Measurements from ENCODE around the gene SPNS2. TPM values are rescaled to one million over a fixed set of nuclear protein-coding genes. Genes with fewer than 3 reads are reported as not detected.

Gene SPNS2
- total and polyA plus RNA-seq, 2 donors (not counting 1 experiment from before 2014, with no cell fraction given): 0.17 TPM; not detected in 1

- Histone ChIP-seq H3K4me2 (ENCODE audit: extremely low read depth, insufficient read depth, low read length) (no peak overlapping the region), H2AFZ (ENCODE audit: low read length) (no peak overlapping the region), H4K20me1 (ENCODE audit: control insufficient read depth, extremely low read depth, insufficient read depth, low read length) (no peaks in the 10 kb centered on the region), H3K79me2 (ENCODE audit: control insufficient read depth, insufficient read depth, low read length) (no peaks in the 10 kb centered on the region), H3K9ac (ENCODE audit: insufficient read depth, low read length) (no peak overlapping the region), H3K4me1 (ENCODE audit: control insufficient read depth, extremely low read depth, insufficient read depth, low read length) (no peaks in the 10 kb centered on the region), H3K4me3 (replicated peaks in 1 of 4; ENCODE audit: control extremely low read depth in 1 of 4, insufficient read depth in 1 of 4, low read depth in 3 of 4, low read length in 4 of 4) (no peak overlapping the region), H3K27me3 (ENCODE audit: control insufficient read depth, insufficient read depth, low read length) (no peaks in the 10 kb centered on the region), H3K36me3 (ENCODE audit: control insufficient read depth, insufficient read depth, low read length) (peaks cover 18% of the 10 kb centered on the region), H3K9me3 (ENCODE audit: control insufficient read depth, insufficient read depth, low read depth, low read length) (no peaks in the 10 kb centered on the region), H3K27ac (ENCODE audit: insufficient read depth, low read length) (no peak overlapping the region)
- no peak for TF ChIP-seq EZH2 (IDR thresholded peaks at IDR 0.05; ENCODE audit: low read length, missing control alignments)
- TF ChIP-seq, protein P1, sequence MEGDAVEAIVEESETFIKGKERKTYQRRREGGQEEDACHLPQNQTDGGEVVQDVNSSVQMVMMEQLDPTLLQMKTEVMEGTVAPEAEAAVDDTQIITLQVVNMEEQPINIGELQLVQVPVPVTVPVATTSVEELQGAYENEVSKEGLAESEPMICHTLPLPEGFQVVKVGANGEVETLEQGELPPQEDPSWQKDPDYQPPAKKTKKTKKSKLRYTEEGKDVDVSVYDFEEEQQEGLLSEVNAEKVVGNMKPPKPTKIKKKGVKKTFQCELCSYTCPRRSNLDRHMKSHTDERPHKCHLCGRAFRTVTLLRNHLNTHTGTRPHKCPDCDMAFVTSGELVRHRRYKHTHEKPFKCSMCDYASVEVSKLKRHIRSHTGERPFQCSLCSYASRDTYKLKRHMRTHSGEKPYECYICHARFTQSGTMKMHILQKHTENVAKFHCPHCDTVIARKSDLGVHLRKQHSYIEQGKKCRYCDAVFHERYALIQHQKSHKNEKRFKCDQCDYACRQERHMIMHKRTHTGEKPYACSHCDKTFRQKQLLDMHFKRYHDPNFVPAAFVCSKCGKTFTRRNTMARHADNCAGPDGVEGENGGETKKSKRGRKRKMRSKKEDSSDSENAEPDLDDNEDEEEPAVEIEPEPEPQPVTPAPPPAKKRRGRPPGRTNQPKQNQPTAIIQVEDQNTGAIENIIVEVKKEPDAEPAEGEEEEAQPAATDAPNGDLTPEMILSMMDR (conservative IDR thresholded peaks at IDR 0.05 in 1 of 2, IDR thresholded peaks at IDR 0.05 in 1 of 2; ENCODE audit: low read depth in 1 of 2, low read length in 2 of 2): no peak
- DNase-seq (ENCODE audit: low read depth in 2 of 2): no peak
Observed at GRCh38 chr17:4537451-4538235, 39.0 kb downstream of the SPNS2 start.

DNA sequence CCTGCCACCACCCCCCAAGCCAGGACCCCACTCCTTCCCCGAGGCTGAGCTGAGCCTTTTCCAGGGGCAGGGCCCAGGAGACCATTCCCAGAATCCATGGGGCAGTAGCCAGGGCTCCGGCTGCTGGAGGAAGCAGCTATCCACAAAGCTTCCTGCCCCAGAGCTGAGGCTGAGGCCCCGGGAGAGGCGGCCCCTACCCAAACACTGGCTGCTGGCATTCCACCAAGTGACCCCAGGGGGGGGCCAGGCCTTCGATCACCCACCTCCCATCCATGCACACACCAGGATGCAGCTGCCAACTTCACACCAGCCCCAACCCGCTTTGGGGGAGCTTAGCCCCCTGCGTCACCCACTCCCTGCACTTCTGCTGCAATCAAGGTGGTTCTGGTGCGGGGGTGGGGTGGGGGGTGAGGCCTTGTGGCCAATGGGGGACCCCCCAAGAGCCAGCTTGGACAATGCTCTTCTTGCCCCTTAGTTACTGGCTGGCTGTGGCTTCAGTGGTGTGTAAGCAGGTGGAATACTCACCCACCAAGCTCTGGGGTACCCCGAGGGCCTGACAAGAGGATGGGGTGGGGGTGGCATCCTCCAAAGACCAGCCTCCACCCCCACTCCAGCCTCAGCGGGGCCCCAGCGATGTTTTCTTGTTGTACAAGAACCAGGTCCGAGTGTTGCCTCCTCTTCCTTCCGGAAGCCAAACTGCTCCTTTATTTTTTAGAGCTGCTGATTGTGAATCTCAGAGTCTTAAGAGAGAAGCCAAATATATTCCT, 39.7 kb downstream of the SPNS2 start:
- H3K27me3 ChIP-seq (ENCODE audit: control insufficient read depth, insufficient read depth, low read length): no peaks in the 10 kb centered on the region
- TF ChIP-seq, protein P1 (conservative IDR thresholded peaks at IDR 0.05 in 1 of 2, IDR thresholded peaks at IDR 0.05 in 1 of 2; ENCODE audit: low read depth in 1 of 2, low read length in 2 of 2): no peak
- TF ChIP-seq EZH2 (IDR thresholded peaks at IDR 0.05; ENCODE audit: low read length, missing control alignments): no peak
- no peak overlapping the region for H2AFZ ChIP-seq (ENCODE audit: low read length)
- no peak for DNase-seq (ENCODE audit: low read depth in 2 of 2)
- H3K36me3 ChIP-seq (ENCODE audit: control insufficient read depth, insufficient read depth, low read length): peaks cover 21% of the 10 kb centered on the region
- no peak overlapping the region for H3K4me3 ChIP-seq (replicated peaks in 1 of 4; ENCODE audit: control extremely low read depth in 1 of 4, insufficient read depth in 1 of 4, low read depth in 3 of 4, low read length in 4 of 4)
- H3K27ac ChIP-seq (ENCODE audit: insufficient read depth, low read length): no peak overlapping the region
- no peaks in the 10 kb centered on the region for H3K79me2 ChIP-seq (ENCODE audit: control insufficient read depth, insufficient read depth, low read length)
- H3K9me3 ChIP-seq (ENCODE audit: control insufficient read depth, insufficient read depth, low read depth, low read length): no peaks in the 10 kb centered on the region
- H3K4me1 ChIP-seq (ENCODE audit: control insufficient read depth, extremely low read depth, insufficient read depth, low read length): no peaks in the 10 kb centered on the region
- no peaks in the 10 kb centered on the region for H4K20me1 ChIP-seq (ENCODE audit: control insufficient read depth, extremely low read depth, insufficient read depth, low read length)
- H3K9ac ChIP-seq (ENCODE audit: insufficient read depth, low read length): no peak overlapping the region
- no peak overlapping the region for H3K4me2 ChIP-seq (ENCODE audit: extremely low read depth, insufficient read depth, low read length)

DNA sequence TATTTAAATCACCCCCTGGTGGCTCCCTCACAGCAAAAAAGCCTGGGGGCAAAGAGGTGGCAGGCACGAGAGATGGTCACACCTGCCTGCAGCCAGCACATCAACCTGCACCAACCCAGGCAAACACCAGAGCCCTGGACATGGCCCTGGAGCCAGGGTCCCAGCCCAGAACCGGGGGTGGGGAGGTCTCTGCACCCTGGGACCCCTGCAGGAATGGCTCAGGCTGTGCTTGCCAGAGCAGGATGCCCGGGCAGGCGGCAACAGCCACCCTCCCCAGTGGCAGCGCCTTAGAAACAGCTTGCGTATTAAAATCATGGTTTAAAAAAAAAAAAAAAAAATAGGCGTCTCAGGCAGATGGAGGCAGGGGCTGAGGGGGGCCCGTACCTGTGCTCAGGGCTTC, 40.3 kb downstream of the SPNS2 start:
- no peak for DNase-seq (ENCODE audit: low read depth in 2 of 2)
- H3K36me3 ChIP-seq (ENCODE audit: control insufficient read depth, insufficient read depth, low read length): peaks cover 21% of the 10 kb centered on the region
- H3K79me2 ChIP-seq (ENCODE audit: control insufficient read depth, insufficient read depth, low read length): no peaks in the 10 kb centered on the region
- H3K9ac ChIP-seq (ENCODE audit: insufficient read depth, low read length): no peak overlapping the region
- H3K4me3 ChIP-seq (replicated peaks in 1 of 4; ENCODE audit: control extremely low read depth in 1 of 4, insufficient read depth in 1 of 4, low read depth in 3 of 4, low read length in 4 of 4): no peak overlapping the region
- H2AFZ ChIP-seq (ENCODE audit: low read length): no peak overlapping the region
- no peaks in the 10 kb centered on the region for H3K9me3 ChIP-seq (ENCODE audit: control insufficient read depth, insufficient read depth, low read depth, low read length)
- no peaks in the 10 kb centered on the region for H3K27me3 ChIP-seq (ENCODE audit: control insufficient read depth, insufficient read depth, low read length)
- no peak overlapping the region for H3K4me2 ChIP-seq (ENCODE audit: extremely low read depth, insufficient read depth, low read length)
- H4K20me1 ChIP-seq (ENCODE audit: control insufficient read depth, extremely low read depth, insufficient read depth, low read length): no peaks in the 10 kb centered on the region
- no peak overlapping the region for H3K27ac ChIP-seq (ENCODE audit: insufficient read depth, low read length)
- H3K4me1 ChIP-seq (ENCODE audit: control insufficient read depth, extremely low read depth, insufficient read depth, low read length): no peaks in the 10 kb centered on the region
- TF ChIP-seq, protein P1 (conservative IDR thresholded peaks at IDR 0.05 in 1 of 2, IDR thresholded peaks at IDR 0.05 in 1 of 2; ENCODE audit: low read depth in 1 of 2, low read length in 2 of 2): no peak
- TF ChIP-seq EZH2 (IDR thresholded peaks at IDR 0.05; ENCODE audit: low read length, missing control alignments): no peak
